ENCODE results near the gene COL13A1. TPM values are rescaled to one million over a fixed set of nuclear protein-coding genes. Genes with fewer than 3 reads are reported as not detected.

The COL13A1 gene
- total RNA-seq, 1 donor from 2014 or later, result not detected

GRCh38 chr10:69929575-69929974 is 127.9 kb downstream of the COL13A1 start:
- intact Hi-C loops (cut with micrococcal nuclease), result no loop called here
- Mint-ChIP-seq H3K9me3 (no peaks in the 10 kb centered on the region), H3K27me3 (ENCODE audit: insufficient read depth) (peaks cover 6% of the 10 kb centered on the region), H3K4me1 (ENCODE audit: low read depth) (no peaks in the 10 kb centered on the region), H3K36me3 (ENCODE audit: low read depth) (no peaks in the 10 kb centered on the region), H3K27ac (no peak overlapping the region), H3K4me3 (no peak overlapping the region)
- no peak for DNase-seq (ENCODE audit: low spot score)

GRCh38 chr10:69934768-69935167 is 133.1 kb downstream of the COL13A1 start:
- H3K27ac Mint-ChIP-seq, result no peak overlapping the region
- no peaks in the 10 kb centered on the region for H3K9me3 Mint-ChIP-seq
- intact Hi-C loops (cut with micrococcal nuclease), result no loop called here
- H3K4me1 Mint-ChIP-seq (ENCODE audit: low read depth), result no peaks in the 10 kb centered on the region
- H3K27me3 Mint-ChIP-seq (ENCODE audit: insufficient read depth), result peaks cover 4% of the 10 kb centered on the region
- no peak overlapping the region for H3K4me3 Mint-ChIP-seq
- no peak for DNase-seq (ENCODE audit: low spot score)
- H3K36me3 Mint-ChIP-seq (ENCODE audit: low read depth), result no peaks in the 10 kb centered on the region

GRCh38 chr10:69936091-69936490 is 134.4 kb downstream of the COL13A1 start:
- H3K36me3 Mint-ChIP-seq (ENCODE audit: low read depth), result no peaks in the 10 kb centered on the region
- no peaks in the 10 kb centered on the region for H3K4me1 Mint-ChIP-seq (ENCODE audit: low read depth)
- H3K9me3 Mint-ChIP-seq, result peaks cover 5% of the 10 kb centered on the region
- H3K27ac Mint-ChIP-seq, result no peak overlapping the region
- H3K4me3 Mint-ChIP-seq, result no peak overlapping the region
- H3K27me3 Mint-ChIP-seq (ENCODE audit: insufficient read depth), result peaks cover 4% of the 10 kb centered on the region
- intact Hi-C loops (cut with micrococcal nuclease), result no loop called here
- DNase-seq (ENCODE audit: low spot score), result no peak

GRCh38 chr10:69938541-69938991 is 136.9 kb downstream of the COL13A1 start:
- no peak overlapping the region for H3K27ac Mint-ChIP-seq
- no peaks in the 10 kb centered on the region for H3K4me1 Mint-ChIP-seq (ENCODE audit: low read depth)
- no peak overlapping the region for H3K4me3 Mint-ChIP-seq
- no peaks in the 10 kb centered on the region for H3K27me3 Mint-ChIP-seq (ENCODE audit: insufficient read depth)
- DNase-seq (ENCODE audit: low spot score), result no peak
- H3K9me3 Mint-ChIP-seq, result peaks cover 10% of the 10 kb centered on the region
- intact Hi-C loops (cut with micrococcal nuclease), result no loop called here
- H3K36me3 Mint-ChIP-seq (ENCODE audit: low read depth), result no peaks in the 10 kb centered on the region

GRCh38 chr10:69939061-69939460 is 137.4 kb downstream of the COL13A1 start:
- DNase-seq (ENCODE audit: low spot score), result no peak
- Mint-ChIP-seq H3K27me3 (ENCODE audit: insufficient read depth) (no peaks in the 10 kb centered on the region), H3K4me1 (ENCODE audit: low read depth) (no peaks in the 10 kb centered on the region), H3K4me3 (no peak overlapping the region), H3K9me3 (peaks cover 10% of the 10 kb centered on the region), H3K36me3 (ENCODE audit: low read depth) (no peaks in the 10 kb centered on the region), H3K27ac (no peak overlapping the region)
- intact Hi-C loops (cut with micrococcal nuclease), result no loop called here

DNA sequence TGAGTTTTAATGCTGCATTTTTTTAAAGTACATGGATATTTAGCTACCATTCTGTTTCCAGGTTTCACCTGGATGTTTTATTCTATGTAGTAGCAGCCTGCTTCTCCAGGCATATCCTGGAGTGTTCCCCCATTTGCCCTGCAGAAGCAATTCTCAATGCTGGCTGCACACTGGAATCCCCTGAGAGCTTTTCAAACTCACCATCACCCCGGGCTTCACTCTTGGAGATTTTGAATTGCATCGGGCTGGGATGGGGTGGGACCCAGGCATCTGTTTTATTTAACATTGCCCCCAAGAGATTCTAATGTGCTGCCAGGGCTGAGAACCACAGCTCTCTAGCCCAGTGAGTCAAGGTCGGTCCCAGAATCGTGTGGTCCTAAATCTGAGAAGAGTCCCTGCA is 137.8 kb downstream of the COL13A1 start:
- intact Hi-C loops (cut with micrococcal nuclease), result no loop called here
- Mint-ChIP-seq H3K9me3 (peaks cover 10% of the 10 kb centered on the region), H3K27me3 (ENCODE audit: insufficient read depth) (no peaks in the 10 kb centered on the region), H3K4me3 (no peak overlapping the region), H3K4me1 (ENCODE audit: low read depth) (no peaks in the 10 kb centered on the region), H3K27ac (no peak overlapping the region), H3K36me3 (ENCODE audit: low read depth) (no peaks in the 10 kb centered on the region)
- DNase-seq (ENCODE audit: low spot score), result no peak

DNA sequence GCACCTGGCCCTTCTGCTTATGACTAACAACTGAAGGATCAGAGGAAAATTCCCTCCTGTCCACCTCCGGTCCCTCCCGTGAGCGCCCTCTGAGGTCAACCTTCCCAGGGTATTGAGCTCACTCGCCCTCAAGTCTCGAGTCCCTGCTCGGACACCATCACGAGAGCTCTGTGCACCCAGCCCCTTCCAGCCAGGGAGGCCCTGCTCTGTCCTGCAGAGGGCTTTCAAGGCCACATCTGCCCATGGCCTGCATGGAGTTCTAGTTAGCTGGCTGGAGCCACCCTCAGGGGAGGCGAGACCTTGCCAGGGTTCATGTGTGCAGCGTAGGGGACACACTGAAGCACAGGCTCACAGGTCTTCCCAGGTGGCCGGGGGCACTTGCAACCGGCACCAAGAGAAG is 140.0 kb downstream of the COL13A1 start:
- Mint-ChIP-seq H3K4me1 (ENCODE audit: low read depth) (no peaks in the 10 kb centered on the region), H3K27me3 (ENCODE audit: insufficient read depth) (no peaks in the 10 kb centered on the region), H3K36me3 (ENCODE audit: low read depth) (no peaks in the 10 kb centered on the region), H3K27ac (no peak overlapping the region), H3K4me3 (no peak overlapping the region), H3K9me3 (peaks cover 10% of the 10 kb centered on the region)
- DNase-seq (ENCODE audit: low spot score), result no peak
- intact Hi-C loops (cut with micrococcal nuclease), result no loop called here

GRCh38 chr10:69943292-69943820 is 141.7 kb downstream of the COL13A1 start:
- intact Hi-C loops (cut with micrococcal nuclease), result no loop called here
- no peak overlapping the region for H3K27ac Mint-ChIP-seq
- peaks cover 10% of the 10 kb centered on the region for H3K9me3 Mint-ChIP-seq
- no peaks in the 10 kb centered on the region for H3K36me3 Mint-ChIP-seq (ENCODE audit: low read depth)
- H3K4me3 Mint-ChIP-seq, result no peak overlapping the region
- no peaks in the 10 kb centered on the region for H3K27me3 Mint-ChIP-seq (ENCODE audit: insufficient read depth)
- no peaks in the 10 kb centered on the region for H3K4me1 Mint-ChIP-seq (ENCODE audit: low read depth)
- DNase-seq (ENCODE audit: low spot score), result no peak

GRCh38 chr10:69944761-69945160 is 143.1 kb downstream of the COL13A1 start:
- intact Hi-C loops (cut with micrococcal nuclease), result no loop called here
- H3K27me3 Mint-ChIP-seq (ENCODE audit: insufficient read depth), result no peaks in the 10 kb centered on the region
- H3K9me3 Mint-ChIP-seq, result peaks cover 10% of the 10 kb centered on the region

GRCh38 chr10:69948261-69948660 is 146.6 kb downstream of the COL13A1 start:
- no peak for DNase-seq (ENCODE audit: low spot score)
- Mint-ChIP-seq H3K27ac (no peak overlapping the region), H3K27me3 (ENCODE audit: insufficient read depth) (peaks cover 2% of the 10 kb centered on the region), H3K4me3 (no peak overlapping the region), H3K9me3 (no peaks in the 10 kb centered on the region), H3K36me3 (ENCODE audit: low read depth) (no peaks in the 10 kb centered on the region), H3K4me1 (ENCODE audit: low read depth) (no peaks in the 10 kb centered on the region)
- intact Hi-C loops (cut with micrococcal nuclease), result no loop called here

More at GRCh38 chr10:69944761-69945160, 143.1 kb downstream of the COL13A1 start:
- H3K36me3 Mint-ChIP-seq (ENCODE audit: low read depth), result no peaks in the 10 kb centered on the region
- DNase-seq (ENCODE audit: low spot score), result no peak
- no peak overlapping the region for H3K4me3 Mint-ChIP-seq
- H3K4me1 Mint-ChIP-seq (ENCODE audit: low read depth), result no peaks in the 10 kb centered on the region
- H3K27ac Mint-ChIP-seq, result no peak overlapping the region

- intact Hi-C loops (cut with micrococcal nuclease), result no loop called here
- DNase-seq (ENCODE audit: low spot score), result no peak
- Mint-ChIP-seq H3K27me3 (ENCODE audit: insufficient read depth) (peaks cover 4% of the 10 kb centered on the region), H3K4me3 (no peak overlapping the region), H3K4me1 (ENCODE audit: low read depth) (no peaks in the 10 kb centered on the region), H3K27ac (no peak overlapping the region), H3K9me3 (no peaks in the 10 kb centered on the region), H3K36me3 (ENCODE audit: low read depth) (no peaks in the 10 kb centered on the region)
Observed at GRCh38 chr10:69949770-69950169, 148.1 kb downstream of the COL13A1 start.

DNA sequence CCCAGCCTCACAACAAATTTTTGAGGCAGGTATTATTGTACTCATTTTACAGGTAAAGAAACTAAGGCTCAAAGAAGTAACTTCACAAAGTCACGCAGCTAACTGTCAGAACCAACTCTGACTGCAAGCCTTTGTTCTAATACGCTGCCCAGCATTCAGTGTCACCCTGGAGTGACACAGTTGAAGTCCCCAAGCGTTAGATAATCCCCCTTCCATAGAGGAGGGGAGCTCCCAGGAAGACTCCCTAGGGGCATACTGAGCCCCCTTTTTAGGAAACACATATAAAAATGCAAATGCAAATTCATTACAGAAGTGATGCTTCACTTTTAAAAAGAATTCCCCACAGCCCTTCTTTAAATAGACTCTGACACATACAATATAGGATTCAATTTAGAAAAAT is 150.0 kb downstream of the COL13A1 start:
- H3K27me3 Mint-ChIP-seq (ENCODE audit: insufficient read depth), result peaks cover 6% of the 10 kb centered on the region
- no peaks in the 10 kb centered on the region for H3K9me3 Mint-ChIP-seq
- DNase-seq (ENCODE audit: low spot score), result no peak
- no peaks in the 10 kb centered on the region for H3K36me3 Mint-ChIP-seq (ENCODE audit: low read depth)
- H3K4me1 Mint-ChIP-seq (ENCODE audit: low read depth), result no peaks in the 10 kb centered on the region
- H3K27ac Mint-ChIP-seq, result no peak overlapping the region
- no peak overlapping the region for H3K4me3 Mint-ChIP-seq
- intact Hi-C loops (cut with micrococcal nuclease), result no loop called here

GRCh38 chr10:69952069-69952800 is 150.5 kb downstream of the COL13A1 start:
- Mint-ChIP-seq H3K27me3 (ENCODE audit: insufficient read depth) (peaks cover 7% of the 10 kb centered on the region), H3K9me3 (no peaks in the 10 kb centered on the region), H3K27ac (no peak overlapping the region), H3K4me3 (no peak overlapping the region), H3K4me1 (ENCODE audit: low read depth) (no peaks in the 10 kb centered on the region), H3K36me3 (ENCODE audit: low read depth) (no peaks in the 10 kb centered on the region)
- DNase-seq (ENCODE audit: low spot score), result no peak
- intact Hi-C loops (cut with micrococcal nuclease), result no loop called here

Data from activated T-helper 1 cell treated with anti-CD3 and anti-CD28 coated beads, Interleukin-12 subunit alpha, Interleukin-12 subunit beta, Interleukin-2, Interleukin-4 antibody, amounts not matched to agents 30 ng/mL and 10 ng/mL and 1 ng/mL, durations not matched to agents 14 hours and 24 hours and 36 hours (primary cell).